ENCODE data around the gene GCM1. TPM values are rescaled to one million over a fixed set of nuclear protein-coding genes. Genes with fewer than 3 reads are reported as not detected.

GCM1 gene
- total and polyA plus RNA-seq, 9 donors: 0.04 to 0.16 (median 0.04) TPM; not detected in 6

- WGBS (ENCODE audit: insufficient coverage): no CpG with 5 or more reads among the region's 2 CpGs
- no peak overlapping the region for H3K4me3 ChIP-seq (ENCODE audit: low read length)
- no peaks in the 10 kb centered on the region for H3K9me3 ChIP-seq (replicated peaks; ENCODE audit: control insufficient read depth, low read depth, low read length)
- no peaks in the 10 kb centered on the region for H3K36me3 ChIP-seq (ENCODE audit: control insufficient read depth, insufficient read depth, low read length)
- no peaks in the 10 kb centered on the region for H3K4me1 ChIP-seq (ENCODE audit: control insufficient read depth, insufficient read depth, low read length)
- DNase-seq: peak; percentile 46
- no peak overlapping the region for H3K27ac ChIP-seq (ENCODE audit: low read length)
- H3K27me3 ChIP-seq (ENCODE audit: control insufficient read depth, insufficient read depth, low read length): no peaks in the 10 kb centered on the region
Observed at GRCh38 chr6:53154794-53155193, 6.2 kb upstream of the GCM1 start.

GRCh38 chr6:53154071-53154470 lies 5.4 kb upstream of the GCM1 start:
- DNase-seq: no peak
- H3K4me3 ChIP-seq (ENCODE audit: low read length): no peak overlapping the region
- no peaks in the 10 kb centered on the region for H3K36me3 ChIP-seq (ENCODE audit: control insufficient read depth, insufficient read depth, low read length)
- no peaks in the 10 kb centered on the region for H3K27me3 ChIP-seq (ENCODE audit: control insufficient read depth, insufficient read depth, low read length)
- no CpG with 5 or more reads among the region's 4 CpGs for WGBS (ENCODE audit: insufficient coverage)
- H3K27ac ChIP-seq (ENCODE audit: low read length): no peak overlapping the region
- no peaks in the 10 kb centered on the region for H3K9me3 ChIP-seq (replicated peaks; ENCODE audit: control insufficient read depth, low read depth, low read length)
- H3K4me1 ChIP-seq (ENCODE audit: control insufficient read depth, insufficient read depth, low read length): no peaks in the 10 kb centered on the region

- WGBS (ENCODE audit: insufficient coverage): no CpG with 5 or more reads among the region's 2 CpGs
- H3K9me3 ChIP-seq (replicated peaks; ENCODE audit: control insufficient read depth, low read depth, low read length): no peaks in the 10 kb centered on the region
Observed at GRCh38 chr6:53152576-53152975, 3.9 kb upstream of the GCM1 start.

GRCh38 chr6:53151676-53152075 lies 3.0 kb upstream of the GCM1 start:
- Histone ChIP-seq H3K27me3 (ENCODE audit: control insufficient read depth, insufficient read depth, low read length) (no peaks in the 10 kb centered on the region), H3K4me3 (ENCODE audit: low read length) (no peak overlapping the region), H3K4me1 (ENCODE audit: control insufficient read depth, insufficient read depth, low read length) (no peaks in the 10 kb centered on the region), H3K27ac (ENCODE audit: low read length) (no peak overlapping the region), H3K9me3 (replicated peaks; ENCODE audit: control insufficient read depth, low read depth, low read length) (no peaks in the 10 kb centered on the region), H3K36me3 (ENCODE audit: control insufficient read depth, insufficient read depth, low read length) (no peaks in the 10 kb centered on the region)
- WGBS (ENCODE audit: insufficient coverage): no CpG with 5 or more reads among the region's 3 CpGs
- DNase-seq: no peak

More at GRCh38 chr6:53152576-53152975, 3.9 kb upstream of the GCM1 start:
- no peak overlapping the region for H3K4me3 ChIP-seq (ENCODE audit: low read length)
- DNase-seq: no peak
- H3K4me1 ChIP-seq (ENCODE audit: control insufficient read depth, insufficient read depth, low read length): no peaks in the 10 kb centered on the region
- H3K27ac ChIP-seq (ENCODE audit: low read length): no peak overlapping the region
- H3K36me3 ChIP-seq (ENCODE audit: control insufficient read depth, insufficient read depth, low read length): no peaks in the 10 kb centered on the region
- no peaks in the 10 kb centered on the region for H3K27me3 ChIP-seq (ENCODE audit: control insufficient read depth, insufficient read depth, low read length)

- Histone ChIP-seq H3K27ac (ENCODE audit: low read length) (no peak overlapping the region), H3K4me3 (ENCODE audit: low read length) (no peak overlapping the region), H3K27me3 (ENCODE audit: control insufficient read depth, insufficient read depth, low read length) (no peaks in the 10 kb centered on the region), H3K36me3 (ENCODE audit: control insufficient read depth, insufficient read depth, low read length) (no peaks in the 10 kb centered on the region), H3K9me3 (replicated peaks; ENCODE audit: control insufficient read depth, low read depth, low read length) (no peaks in the 10 kb centered on the region), H3K4me1 (ENCODE audit: control insufficient read depth, insufficient read depth, low read length) (no peaks in the 10 kb centered on the region)
- no CpG with 5 or more reads among the region's 2 CpGs for WGBS (ENCODE audit: insufficient coverage)
- no peak for DNase-seq
Observed at GRCh38 chr6:53144802-53145201, 3.8 kb downstream of the GCM1 start.

- no peak for DNase-seq
- H3K27ac ChIP-seq (ENCODE audit: low read length): no peak overlapping the region
- H3K27me3 ChIP-seq (ENCODE audit: control insufficient read depth, insufficient read depth, low read length): no peaks in the 10 kb centered on the region
- no peaks in the 10 kb centered on the region for H3K4me1 ChIP-seq (ENCODE audit: control insufficient read depth, insufficient read depth, low read length)
- WGBS (ENCODE audit: insufficient coverage): no CpG with 5 or more reads among the region's 3 CpGs
- no peaks in the 10 kb centered on the region for H3K9me3 ChIP-seq (replicated peaks; ENCODE audit: control insufficient read depth, low read depth, low read length)
- H3K36me3 ChIP-seq (ENCODE audit: control insufficient read depth, insufficient read depth, low read length): no peaks in the 10 kb centered on the region
- no peak overlapping the region for H3K4me3 ChIP-seq (ENCODE audit: low read length)
Observed at GRCh38 chr6:53143710-53144109, 4.9 kb downstream of the GCM1 start.

- no peak overlapping the region for H3K27ac ChIP-seq (ENCODE audit: low read length)
- H3K4me1 ChIP-seq (ENCODE audit: control insufficient read depth, insufficient read depth, low read length): no peaks in the 10 kb centered on the region
- no peak for DNase-seq
- no peaks in the 10 kb centered on the region for H3K9me3 ChIP-seq (replicated peaks; ENCODE audit: control insufficient read depth, low read depth, low read length)
- no peaks in the 10 kb centered on the region for H3K27me3 ChIP-seq (ENCODE audit: control insufficient read depth, insufficient read depth, low read length)
- no peak overlapping the region for H3K4me3 ChIP-seq (ENCODE audit: low read length)
- no CpG with 5 or more reads among the region's 3 CpGs for WGBS (ENCODE audit: insufficient coverage)
- no peaks in the 10 kb centered on the region for H3K36me3 ChIP-seq (ENCODE audit: control insufficient read depth, insufficient read depth, low read length)
Observed at GRCh38 chr6:53142810-53143209, 5.8 kb downstream of the GCM1 start.

GRCh38 chr6:53139841-53140413 lies 8.7 kb downstream of the GCM1 start:
- 50% methylated on average over 2 of the region's 4 CpGs for WGBS (ENCODE audit: insufficient coverage)
- Histone ChIP-seq H3K27me3 (ENCODE audit: control insufficient read depth, insufficient read depth, low read length) (no peaks in the 10 kb centered on the region), H3K36me3 (ENCODE audit: control insufficient read depth, insufficient read depth, low read length) (no peaks in the 10 kb centered on the region), H3K9me3 (replicated peaks; ENCODE audit: control insufficient read depth, low read depth, low read length) (no peaks in the 10 kb centered on the region), H3K4me3 (ENCODE audit: low read length) (no peak overlapping the region), H3K27ac (ENCODE audit: low read length) (no peak overlapping the region), H3K4me1 (ENCODE audit: control insufficient read depth, insufficient read depth, low read length) (no peaks in the 10 kb centered on the region)
- no peak for DNase-seq

- Histone ChIP-seq H3K27ac (ENCODE audit: low read length) (no peak overlapping the region), H3K9me3 (replicated peaks; ENCODE audit: control insufficient read depth, low read depth, low read length) (no peaks in the 10 kb centered on the region), H3K27me3 (ENCODE audit: control insufficient read depth, insufficient read depth, low read length) (no peaks in the 10 kb centered on the region), H3K4me3 (ENCODE audit: low read length) (no peak overlapping the region), H3K36me3 (ENCODE audit: control insufficient read depth, insufficient read depth, low read length) (no peaks in the 10 kb centered on the region), H3K4me1 (ENCODE audit: control insufficient read depth, insufficient read depth, low read length) (no peaks in the 10 kb centered on the region)
- DNase-seq: no peak
- 80% methylated on average over 1 of the region's 3 CpGs for WGBS (ENCODE audit: insufficient coverage)
Observed at GRCh38 chr6:53136000-53136609, 12.5 kb downstream of the GCM1 start.

- no peaks in the 10 kb centered on the region for H3K27me3 ChIP-seq (ENCODE audit: control insufficient read depth, insufficient read depth, low read length)
- 100% methylated on average over 1 of the region's 8 CpGs for WGBS (ENCODE audit: insufficient coverage)
Observed at GRCh38 chr6:53134601-53135235, 13.9 kb downstream of the GCM1 start.

More at GRCh38 chr6:53134601-53135235, 13.9 kb downstream of the GCM1 start:
- H3K27ac ChIP-seq (ENCODE audit: low read length): no peak overlapping the region
- no peaks in the 10 kb centered on the region for H3K9me3 ChIP-seq (replicated peaks; ENCODE audit: control insufficient read depth, low read depth, low read length)
- no peak overlapping the region for H3K4me3 ChIP-seq (ENCODE audit: low read length)
- no peak for DNase-seq
- H3K4me1 ChIP-seq (ENCODE audit: control insufficient read depth, insufficient read depth, low read length): no peaks in the 10 kb centered on the region
- no peaks in the 10 kb centered on the region for H3K36me3 ChIP-seq (ENCODE audit: control insufficient read depth, insufficient read depth, low read length)

Data from muscle of leg (tissue), 11 donors.